Body of pancreas (tissue), 4 donors: ENCODE measurements around the gene SLC25A27. TPM values are rescaled to one million over a fixed set of nuclear protein-coding genes. Genes with fewer than 3 reads are reported as not detected.
A peak's percentile ranks its signal among the peaks of the same experiment; 100 is the strongest.

Experiments
- ATAC-seq: fragments of 150-250 bp; one replicate; pipeline ENCODE4 v1.9.1; 2016
- DNase-seq, 4 donors: peaks; one replicate each; pipeline ENCODE4 v3.0.0-alpha.2; 2019
- H3K27ac ChIP-seq, 4 donors: fragments of 200-600 bp; sonication (generic); 1 replicate in 3 of 4; 2 replicates in 1 of 4; pipeline versions ENCODE4 v1.5.1 to v1.6.1; 2016 to 2019; ENCODE audit warnings: mild to moderate bottlenecking in 1 of 4, mixed read lengths in 1 of 4, moderate library complexity in 1 of 4
- H3K27me3 ChIP-seq, 2 donors: fragments of 200-600 bp; sonication (generic); one replicate each; pipeline ENCODE4 v1.6.0; 2016; ENCODE audit warnings: mild to moderate bottlenecking in 1 of 2
- H3K36me3 ChIP-seq, 2 donors: fragments of 200-600 bp; sonication (generic); replicated peaks in 1 of 2; 2 replicates each; pipeline ENCODE4 v1.5.1; 2016; ENCODE audit warnings: low read depth in 2 of 2; ENCODE audit not compliant: insufficient read depth in 1 of 2
- H3K4me1 ChIP-seq: fragments of 200-600 bp; sonication (generic); one replicate; pipeline ENCODE4 v1.6.0; 2016
- H3K4me3 ChIP-seq, 2 donors: fragments of 200-600 bp; sonication (generic); 1 replicate in 1 of 2; 2 replicates in 1 of 2; pipeline ENCODE4 v1.5.1; 2016 to 2019
- H3K9me3 ChIP-seq, 3 donors: fragments of 200-600 bp; sonication (generic); 1 replicate in 2 of 3; 2 replicates in 1 of 3; pipeline ENCODE4 v1.5.1; 2016
- CTCF ChIP-seq, 7 experiments: fragments of 450-650 bp in 4 of 7; fragments of 200-600 bp in 3 of 7; sonication (generic) in 3 of 7; IDR thresholded peaks; one replicate each; pipeline ENCODE4 v1.5.1; 2016 to 2019; ENCODE audit warnings: antibody characterized with exemption in 7 of 7
- POLR2A ChIP-seq, 3 donors: fragments of 450-650 bp; IDR thresholded peaks; one replicate each; pipeline ENCODE4 v1.6.1; 2016; ENCODE audit warnings: antibody characterized with exemption in 3 of 3, mild to moderate bottlenecking in 2 of 3
- WGBS, 2 donors: methylation state at CpG; one replicate each; pipeline ENCODE4 v1.1.5; 2017; 5-methylcytosine and 5-hydroxymethylcytosine counted together
- intact Hi-C: fragments of 100-400 bp; cut with DNase I; formaldehyde crosslinking; loops from one replicate; pipeline ENCODE4 v1.15.1; 2023
- total RNA-seq, 2 donors: library from RNA; depleted of rRNA; stranded (reverse); fragments of >200 nt; gene quantifications; one replicate each; pipeline ENCODE4 v1.1.0, GENCODE V29; 2016

SLC25A27 gene
- total RNA-seq, 2 donors from 2014 or later = 24.1 to 36.8 TPM

DNA sequence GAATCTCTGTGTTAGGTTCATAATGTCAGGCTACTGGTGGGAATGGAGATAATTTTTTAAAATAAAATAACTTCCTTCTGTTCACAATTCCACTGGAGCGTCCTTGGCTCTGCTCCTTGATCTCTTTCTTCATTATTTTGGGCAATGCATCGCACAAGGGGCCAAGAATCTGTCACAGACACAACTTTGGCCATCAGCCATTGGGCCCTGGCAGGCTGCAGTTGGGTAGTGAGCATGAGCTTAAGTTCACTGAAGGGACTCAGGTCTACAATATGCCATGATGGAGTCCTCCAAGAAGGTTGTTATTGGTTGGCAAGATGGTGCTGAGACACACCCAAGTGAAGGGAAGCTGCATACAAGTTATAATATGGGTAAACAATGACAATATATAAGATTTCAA, 40.1 kb upstream of the SLC25A27 start:
- WGBS, 2 donors = 21 to 24% methylated on average over 2 of the region's 2 CpGs
- no peak for TF ChIP-seq CTCF (IDR thresholded peaks at IDR 0.05)
- ATAC-seq = no peak
- Histone ChIP-seq H3K27me3 (no peaks in the 10 kb centered on the region), H3K4me3 (no peak overlapping the region), H3K4me1 (no peaks in the 10 kb centered on the region), H3K36me3 (no peaks in the 10 kb centered on the region), H3K27ac (no peak overlapping the region), H3K9me3 (no peaks in the 10 kb centered on the region)
- intact Hi-C loops = no loop called here
- peak in 1 of 4 donors; percentile 25 for DNase-seq

GRCh38 chr6:46618726-46619125, 34.0 kb upstream of the SLC25A27 start:
- no peaks in the 10 kb centered on the region for H3K27me3 ChIP-seq
- intact Hi-C loops = loop anchor here (5.0 kb wide), 1 partner anchor 196 kb away; no protein-coding TSS in a partner anchor
- no peak overlapping the region for H3K27ac ChIP-seq
- ATAC-seq (no peak), DNase-seq (no peak)
- WGBS, 2 donors = 87 to 89% methylated on average over 1 of the region's 1 CpG
- H3K9me3 ChIP-seq = no peaks in the 10 kb centered on the region
- H3K4me3 ChIP-seq = no peak overlapping the region
- no peaks in the 10 kb centered on the region for H3K4me1 ChIP-seq
- TF ChIP-seq CTCF (IDR thresholded peaks at IDR 0.05) = no peak
- no peak for TF ChIP-seq POLR2A (IDR thresholded peaks at IDR 0.05)
- H3K36me3 ChIP-seq = no peaks in the 10 kb centered on the region

GRCh38 chr6:46626228-46626909, 26.4 kb upstream of the SLC25A27 start:
- no peak for TF ChIP-seq POLR2A (IDR thresholded peaks at IDR 0.05)
- peak; percentile 35 to 77 (median 69) for TF ChIP-seq CTCF (IDR thresholded peaks at IDR 0.05)
- Histone ChIP-seq H3K27ac (no peak overlapping the region), H3K36me3 (no peaks in the 10 kb centered on the region), H3K9me3 (no peaks in the 10 kb centered on the region), H3K27me3 (no peaks in the 10 kb centered on the region), H3K4me3 (no peak overlapping the region), H3K4me1 (peaks cover 5% of the 10 kb centered on the region)
- peak; percentile 59 for ATAC-seq
- no peak for DNase-seq
- WGBS, 2 donors = 20 to 21% methylated on average over 3 of the region's 3 CpGs
- intact Hi-C loops = no loop called here

DNA sequence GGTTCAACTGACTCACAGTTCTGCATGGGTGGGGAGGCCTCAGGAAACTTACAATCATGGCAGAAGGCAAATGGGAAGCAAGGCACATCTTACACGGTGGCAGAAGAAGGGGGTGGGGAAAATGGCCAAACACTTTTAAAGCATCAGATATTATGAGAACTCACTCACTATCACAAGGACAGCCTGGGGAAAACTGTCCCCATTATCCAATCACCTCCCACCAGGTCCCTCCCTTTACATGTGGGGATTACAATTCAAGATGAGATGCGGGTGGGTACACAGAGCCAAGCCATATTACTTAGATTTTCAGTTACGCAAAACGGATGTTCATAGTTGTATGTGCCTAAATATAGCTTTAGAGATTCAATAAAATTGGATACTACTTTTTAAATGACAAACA, 25.8 kb upstream of the SLC25A27 start:
- Histone ChIP-seq H3K4me3 (no peak overlapping the region), H3K36me3 (no peaks in the 10 kb centered on the region), H3K9me3 (no peaks in the 10 kb centered on the region), H3K27ac (no peak overlapping the region), H3K4me1 (peaks cover 5% of the 10 kb centered on the region), H3K27me3 (no peaks in the 10 kb centered on the region)
- TF ChIP-seq CTCF (IDR thresholded peaks at IDR 0.05) = no peak
- TF ChIP-seq POLR2A (IDR thresholded peaks at IDR 0.05) = no peak
- DNase-seq (no peak), ATAC-seq (no peak)
- intact Hi-C loops = no loop called here
- WGBS, 2 donors = 86 to 88% methylated on average over 4 of the region's 4 CpGs

- 62 to 75% methylated on average over 1 of the region's 1 CpG for WGBS, 2 donors
- Histone ChIP-seq H3K36me3 (no peaks in the 10 kb centered on the region), H3K27me3 (no peaks in the 10 kb centered on the region), H3K4me1 (peaks cover 5% of the 10 kb centered on the region), H3K9me3 (no peaks in the 10 kb centered on the region), H3K27ac (peak overlapping the region in 1 of 4 donors; percentile 19), H3K4me3 (no peak overlapping the region)
- intact Hi-C loops = no loop called here
- no peak for ATAC-seq
- TF ChIP-seq CTCF (IDR thresholded peaks at IDR 0.05) = no peak
- no peak for TF ChIP-seq POLR2A (IDR thresholded peaks at IDR 0.05)
- DNase-seq = no peak
These were observed 24.3 kb upstream of the SLC25A27 start for GRCh38 chr6:46628498-46628897.
